BJ (cell line): ENCODE results near the gene FCN2. TPM values are rescaled to one million over a fixed set of nuclear protein-coding genes. Genes with fewer than 3 reads are reported as not detected.

Experiments
- CTCF ChIA-PET: fragments of 350-600 bp; formaldehyde crosslinking; extraction: SDS; loops from one replicate; lab custom pipeline; 2021; ENCODE audit warnings: antibody characterized with exemption, inconsistent platforms; lab: Yijun Ruan, JAX
- POLR2A ChIA-PET: fragments of 300-600 bp; sonication (Branson Sonifier 250); formaldehyde crosslinking; extraction: SDS; loops from one replicate; lab custom pipeline; 2021; ENCODE audit warnings: antibody characterized with exemption; lab: Charles Lee
- DNase-seq: peaks from one replicate; pipeline ENCODE4 v3.0.0-alpha.2; 2011; ENCODE audit warnings: low read depth
- H3K27me3 ChIP-seq: 2 replicates; pipeline ENCODE4 v1.6.0; 2011; ENCODE audit warnings: low read length; ENCODE audit not compliant: control insufficient read depth, insufficient read depth
- H3K36me3 ChIP-seq: 2 replicates; pipeline ENCODE4 v1.5.1; 2011; ENCODE audit warnings: low read length; ENCODE audit not compliant: control insufficient read depth, insufficient read depth
- H3K4me3 ChIP-seq: 2 replicates; pipeline ENCODE4 v1.5.1; 2011; ENCODE audit warnings: low read depth, mild to moderate bottlenecking, control low read depth, low read length
- CTCF ChIP-seq: IDR thresholded peaks from 2 replicates; pipeline ENCODE4 v1.5.1; 2011; ENCODE audit warnings: low read depth, mild to moderate bottlenecking, control low read depth, inconsistent platforms, low read length, moderate library complexity; ENCODE audit not compliant: insufficient read depth
- polyA plus RNA-seq: library from polyadenylated mRNA; depleted of rRNA; stranded (reverse); fragments of >200 nt; gene quantifications from 2 replicates; pipeline ENCODE4 v1.2.3, GENCODE V29; 2011

FCN2 gene
- polyA plus RNA-seq, 1 experiment, result not detected

GRCh38 chr9:134919303-134919702 lies 38.7 kb downstream of the FCN2 start:
- H3K36me3 ChIP-seq, result no peaks in the 10 kb centered on the region
- DNase-seq, result no peak
- peaks cover 1% of the 10 kb centered on the region; the same call in 1 of the 2 replicates for H3K27me3 ChIP-seq
- no peak overlapping the region for H3K4me3 ChIP-seq
- POLR2A ChIA-PET, result no interaction called here
- TF ChIP-seq CTCF, result no peak
- CTCF ChIA-PET, result no interaction called here

- no peak for DNase-seq
- POLR2A ChIA-PET, result no interaction called here
- CTCF ChIA-PET, result no interaction called here
- H3K36me3 ChIP-seq, result no peaks in the 10 kb centered on the region
- H3K4me3 ChIP-seq, result no peak overlapping the region
- TF ChIP-seq CTCF, result no peak
- no peaks in the 10 kb centered on the region for H3K27me3 ChIP-seq
Observed at GRCh38 chr9:134922066-134922931, 41.7 kb downstream of the FCN2 start.

- CTCF ChIA-PET, result no interaction called here
- no peaks in the 10 kb centered on the region for H3K36me3 ChIP-seq
- no peaks in the 10 kb centered on the region for H3K27me3 ChIP-seq
- TF ChIP-seq CTCF, result no peak
- no peak overlapping the region for H3K4me3 ChIP-seq
- POLR2A ChIA-PET, result no interaction called here
- DNase-seq, result no peak
Observed at GRCh38 chr9:134922932-134923240, 42.3 kb downstream of the FCN2 start.

GRCh38 chr9:134923466-134923865 lies 42.9 kb downstream of the FCN2 start:
- ChIA-PET CTCF (no interaction called here), POLR2A (no interaction called here)
- TF ChIP-seq CTCF, result no peak
- Histone ChIP-seq H3K36me3 (no peaks in the 10 kb centered on the region), H3K4me3 (no peak overlapping the region), H3K27me3 (no peaks in the 10 kb centered on the region)
- no peak for DNase-seq

GRCh38 chr9:134925011-134925511 lies 44.5 kb downstream of the FCN2 start:
- H3K4me3 ChIP-seq, result no peak overlapping the region
- no peaks in the 10 kb centered on the region for H3K36me3 ChIP-seq
- TF ChIP-seq CTCF, result no peak
- H3K27me3 ChIP-seq, result peaks cover 3% of the 10 kb centered on the region
- POLR2A ChIA-PET, result no interaction called here
- DNase-seq, result no peak
- CTCF ChIA-PET, result no interaction called here
